Hepatocyte (in vitro differentiated cells): Measurements from ENCODE around the gene ACTR6. TPM values are rescaled to one million over a fixed set of nuclear protein-coding genes. Genes with fewer than 3 reads are reported as not detected.
A peak's percentile ranks its signal among the peaks of the same experiment; 100 is the strongest.

Experiments used
- DNase-seq: peaks from one replicate; pipeline ENCODE4 v3.0.0-alpha.2; 2016; ENCODE audit warnings: low spot score
- H2AFZ ChIP-seq: fragments of 200-600 bp; sonication (generic); 2 replicates; pipeline ENCODE4 v1.6.0; 2016; ENCODE audit warnings: antibody characterized with exemption, mild to moderate bottlenecking
- H3K27ac ChIP-seq: fragments of 200-600 bp; sonication (generic); 2 replicates; pipeline ENCODE4 v1.5.1; 2016; ENCODE audit warnings: mild to moderate bottlenecking
- H3K27me3 ChIP-seq: fragments of 200-600 bp; sonication (generic); 2 replicates; pipeline ENCODE4 v1.6.1; 2016
- H3K36me3 ChIP-seq: fragments of 200-600 bp; sonication (generic); replicated peaks from 2 replicates; pipeline ENCODE4 v1.5.1; 2016; ENCODE audit warnings: low read depth; ENCODE audit not compliant: insufficient read depth
- H3K4me1 ChIP-seq: fragments of 200-600 bp; sonication (generic); 2 replicates; pipeline ENCODE4 v1.5.1; 2016; ENCODE audit warnings: mild to moderate bottlenecking, moderate library complexity; ENCODE audit not compliant: insufficient read depth
- H3K4me2 ChIP-seq: fragments of 200-600 bp; sonication (generic); 2 replicates; pipeline ENCODE4 v1.6.0; 2016
- H3K4me3 ChIP-seq: fragments of 200-600 bp; sonication (generic); 2 replicates; pipeline ENCODE4 v1.5.1; 2016; ENCODE audit warnings: mild to moderate bottlenecking
- H3K79me2 ChIP-seq: fragments of 200-600 bp; sonication (generic); 2 replicates; pipeline ENCODE4 v1.6.0; 2017; ENCODE audit warnings: mild to moderate bottlenecking
- H3K9me2 ChIP-seq: fragments of 200-600 bp; sonication (generic); replicated peaks from 2 replicates; pipeline ENCODE4 v1.6.0; 2017; ENCODE audit warnings: mild to moderate bottlenecking; ENCODE audit not compliant: insufficient read depth
- H3K9me3 ChIP-seq: fragments of 200-600 bp; sonication (generic); 2 replicates; pipeline ENCODE4 v1.5.1; 2016; ENCODE audit warnings: low read depth, mild to moderate bottlenecking
- H4K20me1 ChIP-seq: fragments of 200-600 bp; sonication (generic); 2 replicates; pipeline ENCODE4 v1.6.0; 2016; ENCODE audit warnings: mild to moderate bottlenecking; ENCODE audit not compliant: insufficient read depth, poor library complexity, severe bottlenecking
- CTCF ChIP-seq: fragments of 200-600 bp; sonication (generic); IDR thresholded peaks from 2 replicates; pipeline ENCODE4 v1.5.1; 2016; ENCODE audit warnings: antibody characterized with exemption, mild to moderate bottlenecking; ENCODE audit not compliant: poor library complexity
- EZH2 ChIP-seq: fragments of 200-600 bp; sonication (generic); IDR thresholded peaks from 2 replicates; pipeline ENCODE4 v1.6.1; 2016; ENCODE audit warnings: antibody characterized with exemption, mild to moderate bottlenecking, borderline replicate concordance
- EZH2phosphoT487 ChIP-seq: fragments of 200-600 bp; sonication (generic); IDR thresholded peaks from one replicate; pipeline ENCODE4 v1.6.1; 2018; ENCODE audit warnings: antibody characterized with exemption, mild to moderate bottlenecking, low read depth, moderate library complexity; ENCODE audit not compliant: unreplicated experiment, severe bottlenecking
- WGBS: methylation state at CpG from one replicate; pipeline ENCODE4 v1.1.6; 2016; ENCODE audit warnings: low lambda C conversion rate; ENCODE audit errors: missing lambda C conversion rate; 5-methylcytosine and 5-hydroxymethylcytosine counted together
- microRNA counts: library from miRNA; unstranded; fragments of <30 nt; microRNA quantifications from one replicate; lab custom pipeline; 2017
- microRNA-seq: library from miRNA; unstranded; fragments of <30 nt; microRNA quantifications from one replicate; pipeline ENCODE4, GENCODE V29; 2017
- polyA plus RNA-seq: library from polyadenylated mRNA; unstranded; fragments of >200 nt; fragmentation: Nextera tagmentation; extraction: Ambion mirVana; gene quantifications from 2 replicates; pipeline ENCODE4 v1.2.1, GENCODE V29; 2016
- small RNA-seq: library from RNA; depleted of rRNA; stranded (forward); fragments of <200 nt; gene quantifications from one replicate; pipeline ENCODE3, GENCODE V24; 2014
- total RNA-seq: library from RNA; depleted of rRNA; stranded (reverse); fragments of >200 nt; gene quantifications from 2 replicates; pipeline ENCODE4 v1.2.3, GENCODE V29; 2014

ACTR6 gene
- total and polyA plus RNA-seq, 2 experiments from 2014 or later, result 18.0 to 38.0 TPM

DNA sequence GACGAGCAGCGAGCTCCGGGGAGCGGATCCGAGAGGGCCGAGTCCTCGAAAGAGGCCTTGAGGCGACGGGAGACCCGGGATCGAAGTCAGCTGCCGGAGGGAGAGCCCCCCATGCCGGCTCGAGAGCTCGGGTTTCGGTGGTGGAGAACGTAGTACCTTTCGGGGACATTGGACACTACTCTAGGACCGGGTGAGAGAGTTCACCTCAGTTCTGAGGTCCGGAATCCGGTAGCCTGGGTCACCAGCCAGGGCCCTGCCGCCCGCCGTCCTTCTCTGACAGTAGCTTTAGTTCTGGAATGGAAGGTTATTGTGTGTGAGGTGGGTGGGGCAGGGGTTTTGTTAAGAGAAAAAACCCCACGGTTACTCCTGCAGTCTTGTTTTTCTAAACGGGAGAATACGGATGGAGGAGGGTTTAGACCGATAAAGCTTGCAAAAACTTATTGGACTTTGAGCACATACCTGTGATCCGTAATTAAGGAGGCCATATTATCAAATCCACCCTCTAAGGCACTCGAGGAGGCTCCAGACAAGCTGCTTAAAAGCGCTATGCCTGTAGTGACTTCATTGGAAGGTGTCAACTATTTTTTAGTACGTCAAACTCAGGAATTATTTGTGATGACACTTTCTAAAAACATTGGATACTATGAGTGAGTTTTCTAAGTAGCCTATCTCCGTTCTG, 67.1 kb downstream of the ACTR6 start:
- Histone ChIP-seq H3K4me2 (peak overlapping the region; percentile 78), H3K4me3 (peak overlapping the region; percentile 57), H3K27me3 (no peaks in the 10 kb centered on the region), H3K27ac (peak overlapping the region; percentile 98), H3K4me1 (peaks cover 17% of the 10 kb centered on the region), H4K20me1 (peaks cover 29% of the 10 kb centered on the region), H2AFZ (peak overlapping the region; percentile 79), H3K79me2 (peaks cover 52% of the 10 kb centered on the region), H3K9me3 (no peaks in the 10 kb centered on the region), H3K36me3 (no peaks in the 10 kb centered on the region), H3K9me2 (no peaks in the 10 kb centered on the region)
- WGBS, result under 1% methylated on average over 33 of the region's 33 CpGs
- TF ChIP-seq EZH2phosphoT487 (no peak), CTCF (no peak), EZH2 (no peak)
- DNase-seq, result peak; percentile 52

DNA sequence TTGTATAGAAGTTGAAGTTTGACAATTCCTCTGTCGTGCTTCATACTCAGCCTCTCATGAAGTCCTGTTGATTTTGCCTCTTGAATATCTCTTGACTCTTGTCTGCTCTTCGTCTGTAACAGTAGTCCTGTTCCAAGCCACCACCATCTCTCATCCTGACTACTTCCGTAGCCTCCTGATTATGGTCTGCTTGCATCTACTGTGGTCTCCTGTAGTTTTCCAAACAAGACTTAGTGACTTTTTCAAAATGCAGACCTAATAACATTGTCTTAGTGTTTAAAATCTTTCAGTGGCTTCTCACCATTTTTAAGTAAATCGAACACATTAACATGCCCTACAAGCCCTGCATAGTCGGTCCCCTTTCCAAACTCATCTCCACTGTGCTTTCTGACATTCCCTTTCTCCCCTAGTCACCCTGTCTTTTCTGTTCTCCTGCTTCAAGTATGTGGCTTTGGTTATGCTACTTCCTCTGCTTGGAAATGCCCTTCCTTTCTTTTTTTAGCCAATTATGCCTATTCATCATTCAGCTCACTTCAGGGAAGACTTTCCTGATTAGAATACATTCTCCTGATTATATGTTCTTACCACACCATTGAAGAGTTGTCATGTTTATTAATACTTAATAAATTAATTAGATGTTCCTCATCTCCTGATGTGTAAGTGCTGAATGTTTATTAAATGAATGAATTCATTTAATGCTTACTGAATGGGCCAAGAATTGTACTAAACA, 68.4 kb downstream of the ACTR6 start:
- Histone ChIP-seq H3K4me2 (peak overlapping the region; percentile 78), H3K36me3 (no peaks in the 10 kb centered on the region), H3K9me3 (no peaks in the 10 kb centered on the region), H3K9me2 (no peaks in the 10 kb centered on the region), H3K4me3 (peak overlapping the region; percentile 57), H3K4me1 (peaks cover 17% of the 10 kb centered on the region), H3K27me3 (no peaks in the 10 kb centered on the region), H3K79me2 (peaks cover 64% of the 10 kb centered on the region), H3K27ac (peak overlapping the region; percentile 98), H4K20me1 (peaks cover 34% of the 10 kb centered on the region), H2AFZ (no peak overlapping the region)
- DNase-seq, result peak; percentile 11
- 42% methylated on average over 5 of the region's 5 CpGs for WGBS
- no peak for TF ChIP-seq EZH2phosphoT487
- TF ChIP-seq CTCF, result no peak
- TF ChIP-seq EZH2, result no peak

- Histone ChIP-seq H3K4me2 (no peak overlapping the region), H4K20me1 (peaks cover 44% of the 10 kb centered on the region), H3K9me2 (no peaks in the 10 kb centered on the region), H3K79me2 (peaks cover 100% of the 10 kb centered on the region), H3K4me1 (peaks cover 13% of the 10 kb centered on the region), H3K4me3 (no peak overlapping the region), H3K9me3 (no peaks in the 10 kb centered on the region), H2AFZ (no peak overlapping the region), H3K27me3 (no peaks in the 10 kb centered on the region), H3K27ac (no peak overlapping the region), H3K36me3 (no peaks in the 10 kb centered on the region)
- DNase-seq, result no peak
- WGBS, result 79% methylated on average over 4 of the region's 4 CpGs
- TF ChIP-seq CTCF, result no peak
- TF ChIP-seq EZH2phosphoT487, result no peak
- no peak for TF ChIP-seq EZH2
Measured at GRCh38 chr12:100273782-100274181, 73.2 kb downstream of the ACTR6 start.

MicroRNA genes within 50 kb of the gene (microRNA counts, 767-probe panel; counts per million panel counts)
- not detected for microRNA hsa-miR-1827 (lab: Ali Mortazavi, UCI)

Small RNA genes within 50 kb of the gene (microRNA-seq; reads per million reads assigned to microRNA genes)
- gene MIR1827, result not detected

Small RNA genes within 50 kb of the gene (small RNA-seq; reads per million reads assigned to genes)
- gene MIR1827, result not detected
- not detected for gene RF00019
- not detected for gene RN7SL176P

Other genes starting within 250 kb of the ACTR6 start
- gene ANKS1B, start 215.9 kb upstream of the ACTR6 start, total RNA-seq, result 0.40 and 2.2 TPM in 2 replicates
- gene ANKS1B, start 215.9 kb upstream of the ACTR6 start, polyA plus RNA-seq, result 1.6 and 3.7 TPM in 2 replicates
- gene BLTP3B, start 57.9 kb upstream of the ACTR6 start, total RNA-seq, result 30.1 and 31.8 TPM in 2 replicates
- gene BLTP3B, start 57.9 kb upstream of the ACTR6 start, polyA plus RNA-seq, result 6.0 and 11.0 TPM in 2 replicates
- 1.3 and 4.8 TPM in 2 replicates for gene DEPDC4, start 66.3 kb downstream of the ACTR6 start, total RNA-seq
- 0.69 and 3.3 TPM in 2 replicates for gene DEPDC4, start 66.3 kb downstream of the ACTR6 start, polyA plus RNA-seq
- 55.0 and 74.5 TPM in 2 replicates for gene SCYL2, start 66.4 kb downstream of the ACTR6 start, total RNA-seq
- gene SCYL2, start 66.4 kb downstream of the ACTR6 start, polyA plus RNA-seq, result 17.2 and 18.0 TPM in 2 replicates
- gene SLC17A8, start 156.3 kb downstream of the ACTR6 start, total RNA-seq, result 0.10 and 0.40 TPM in 2 replicates
- not detected in 2 replicates for gene SLC17A8, start 156.3 kb downstream of the ACTR6 start, polyA plus RNA-seq